Measurements from ENCODE around the gene PRDM7. TPM values are rescaled to one million over a fixed set of nuclear protein-coding genes. Genes with fewer than 3 reads are reported as not detected.

The PRDM7 gene
- total RNA-seq, 1 experiment from 2014 or later = not detected

- DNase-seq (ENCODE audit: low spot score) = no peak
Observed at GRCh38 chr16:90037276-90037675, 39.9 kb downstream of the PRDM7 start.

DNA sequence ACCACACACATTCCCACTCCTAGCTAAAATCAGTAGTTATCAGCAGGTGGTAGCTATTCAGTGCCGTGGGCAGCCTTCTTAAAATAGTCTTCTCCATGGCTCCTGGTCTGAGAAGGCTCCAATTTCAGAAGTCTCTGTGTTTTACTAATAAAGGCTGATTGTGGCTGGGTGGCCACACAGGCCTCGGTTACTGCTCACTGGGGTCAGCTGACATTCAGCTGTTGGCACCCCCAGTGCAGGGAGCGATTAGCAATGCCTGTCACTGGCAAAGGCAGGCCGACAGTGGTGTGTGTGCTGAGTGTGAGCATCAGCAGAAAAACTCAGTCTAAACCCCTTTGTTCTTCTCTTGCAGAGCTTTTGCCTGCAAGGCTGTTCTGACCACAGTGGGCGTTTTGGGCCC lies 41.2 kb downstream of the PRDM7 start:
- no peak for DNase-seq (ENCODE audit: low spot score)

- no peak for DNase-seq (ENCODE audit: low spot score)
Observed at GRCh38 chr16:90034504-90034903, 42.6 kb downstream of the PRDM7 start.

DNA sequence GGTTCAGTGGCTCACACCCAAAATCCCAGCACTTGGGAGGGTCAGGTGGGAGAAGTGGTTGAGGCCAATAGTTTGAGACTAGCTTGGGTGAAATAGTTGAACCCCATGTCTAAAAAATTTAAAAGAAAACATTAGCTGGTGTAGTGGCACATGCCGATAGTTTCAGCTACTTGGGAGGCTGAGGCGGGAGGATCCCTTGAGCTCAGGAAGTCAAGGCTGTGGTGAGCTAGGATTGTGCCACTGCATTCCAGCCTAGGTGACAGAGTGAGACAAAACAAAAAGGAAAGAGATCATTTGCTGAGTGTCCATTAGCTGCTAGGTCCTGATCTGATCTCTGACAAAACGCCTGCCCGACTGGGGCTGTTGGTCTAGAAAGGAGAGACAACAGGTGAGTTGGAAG lies 43.7 kb downstream of the PRDM7 start:
- no peak for DNase-seq (ENCODE audit: low spot score)

- no peak for DNase-seq (ENCODE audit: low spot score)
Observed at GRCh38 chr16:90032674-90033331, 44.3 kb downstream of the PRDM7 start.

GRCh38 chr16:90031931-90032673 lies 45.0 kb downstream of the PRDM7 start:
- DNase-seq (ENCODE audit: low spot score) = no peak

- DNase-seq (ENCODE audit: low spot score) = no peak
Observed at GRCh38 chr16:90031186-90031930, 45.8 kb downstream of the PRDM7 start.

GRCh38 chr16:90028985-90029384 lies 48.1 kb downstream of the PRDM7 start:
- no peak for DNase-seq (ENCODE audit: low spot score)

DNA sequence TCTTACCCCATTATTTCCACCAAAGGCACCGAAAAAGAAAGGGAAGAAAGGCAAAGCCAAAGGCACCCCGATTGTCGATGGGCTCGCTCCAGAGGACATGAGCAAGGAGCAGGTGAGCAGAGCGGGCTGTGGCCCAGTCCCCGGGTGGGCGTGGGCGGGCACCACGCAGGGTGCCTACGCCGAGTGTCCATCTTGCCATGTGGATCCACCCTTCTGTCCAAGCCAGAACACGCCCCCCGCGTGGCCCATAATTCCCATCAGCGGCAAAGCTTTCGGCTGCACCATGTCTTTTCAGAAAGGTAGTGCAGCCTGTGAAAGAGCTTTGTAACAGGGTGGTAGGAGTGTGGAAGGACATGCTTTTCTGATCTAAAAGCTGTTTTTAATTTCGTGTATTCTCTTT lies 49.5 kb downstream of the PRDM7 start:
- DNase-seq (ENCODE audit: low spot score) = no peak

DNA sequence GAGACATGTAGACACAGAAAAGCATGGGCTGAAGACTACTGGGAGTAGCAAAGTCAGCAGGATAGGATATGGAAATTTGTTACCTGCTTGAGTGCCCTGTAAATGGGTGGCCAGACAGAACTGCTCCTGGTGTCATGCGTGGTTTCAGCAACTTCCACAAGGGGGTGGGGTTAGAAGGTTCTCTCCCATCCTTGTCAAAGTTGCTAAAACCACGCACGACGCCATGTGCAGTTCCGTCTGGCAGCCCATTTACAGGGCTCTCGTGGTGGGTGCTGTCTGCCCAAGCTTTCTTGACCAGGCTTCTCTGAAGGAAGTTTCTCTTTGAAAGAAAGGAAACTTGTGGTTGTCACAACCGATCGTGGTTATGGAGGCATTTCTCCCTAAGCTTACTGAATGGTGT lies 51.0 kb downstream of the PRDM7 start:
- DNase-seq (ENCODE audit: low spot score) = no peak

GRCh38 chr16:90023078-90023447 lies 54.1 kb downstream of the PRDM7 start:
- no peak for DNase-seq (ENCODE audit: low spot score)

DNA sequence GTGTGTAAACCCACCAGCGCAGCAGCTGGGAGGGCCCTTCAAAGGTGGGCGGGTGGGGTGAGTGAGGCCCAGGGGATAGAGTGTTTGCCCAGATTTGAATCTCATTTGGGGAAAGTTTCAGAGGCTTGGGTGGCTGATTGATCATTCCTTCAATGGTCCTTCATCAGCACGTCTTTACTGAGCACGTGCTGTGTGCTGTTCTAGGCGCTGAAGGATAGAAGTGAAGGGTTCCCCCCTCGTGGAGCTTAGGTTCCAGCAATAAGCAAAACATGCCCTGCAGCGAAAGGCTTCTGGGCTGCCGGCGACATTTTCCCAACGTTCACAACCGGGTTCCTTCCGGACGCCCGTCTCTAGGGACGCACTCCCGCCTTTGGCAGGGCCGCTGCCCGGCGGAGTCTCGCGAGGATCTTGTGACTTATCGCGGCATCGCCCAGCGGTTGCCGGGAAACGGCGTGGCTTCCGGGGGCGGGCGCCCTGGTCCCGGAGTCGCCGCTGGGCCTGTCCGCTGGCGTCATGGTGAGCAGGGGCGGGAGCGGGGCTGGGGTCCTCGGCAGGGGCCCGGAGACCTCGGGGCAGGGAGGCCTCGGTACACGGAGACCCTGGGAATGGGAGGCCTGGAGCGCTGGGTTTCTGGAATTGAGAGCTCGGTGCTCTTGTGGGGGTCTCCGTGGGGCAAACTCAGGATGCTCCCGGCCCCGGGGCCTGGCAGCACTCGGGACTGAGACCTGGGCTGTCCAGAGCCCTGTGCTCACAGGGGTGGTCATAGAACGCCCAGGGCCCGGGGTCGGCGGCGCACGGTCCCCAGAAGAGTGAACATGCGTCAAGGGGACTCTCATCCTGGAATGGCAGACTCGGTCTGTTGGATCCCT lies 54.7 kb downstream of the PRDM7 start:
- peak; percentile 78 for DNase-seq (ENCODE audit: low spot score)

DNA sequence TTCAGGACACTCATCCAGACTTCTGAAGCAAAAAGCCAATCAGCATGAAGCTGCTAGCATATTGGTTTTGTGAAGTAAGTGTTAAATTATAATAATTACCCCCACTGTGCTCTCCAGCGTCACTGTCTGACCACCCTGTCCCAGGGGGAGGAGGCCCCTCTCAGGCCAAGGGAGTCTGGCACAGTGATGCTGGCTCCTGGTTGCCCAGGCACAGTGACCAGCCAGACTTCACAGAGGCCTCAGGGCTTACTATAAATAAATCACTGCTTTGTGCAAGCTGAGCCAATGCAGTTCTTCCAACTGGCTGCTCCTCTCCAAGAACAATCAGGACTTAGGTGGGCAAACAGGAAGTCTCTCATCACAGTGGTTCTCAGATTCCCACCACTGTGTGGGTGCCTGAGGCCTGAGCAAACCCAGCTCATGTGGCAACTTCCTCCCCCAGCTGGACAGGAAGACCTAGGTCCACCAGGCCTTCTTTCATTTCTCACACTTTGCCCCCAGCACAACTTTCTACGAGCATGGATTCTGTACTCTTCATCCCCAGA lies 56.2 kb downstream of the PRDM7 start:
- DNase-seq (ENCODE audit: low spot score) = no peak

DNA sequence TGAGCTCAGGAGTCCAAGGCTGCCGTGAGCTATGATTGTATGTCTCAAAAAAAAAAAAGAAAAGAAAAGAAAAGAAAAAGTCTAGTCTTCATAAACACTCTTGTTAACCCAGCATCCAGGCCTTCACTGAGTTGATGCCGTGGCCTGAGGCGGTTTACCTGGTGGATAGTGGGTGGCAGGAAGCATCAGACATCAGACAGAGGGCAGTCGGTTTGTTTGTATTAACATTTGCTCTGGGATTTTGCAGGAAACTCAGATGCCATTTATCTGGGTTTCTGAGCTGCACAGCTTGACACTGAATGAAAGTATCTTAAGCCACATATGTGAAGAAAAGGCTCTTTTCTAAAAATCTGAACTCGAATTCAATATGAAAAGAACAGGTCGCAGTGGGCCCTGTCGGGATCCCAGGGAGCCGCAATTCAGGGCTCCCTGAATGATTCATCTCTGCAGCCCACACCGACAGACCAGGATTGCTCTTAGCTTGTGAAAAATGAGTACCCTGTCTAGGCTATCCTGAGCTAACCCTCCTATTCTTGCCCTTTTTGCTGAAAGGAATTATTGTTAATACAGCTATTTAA lies 56.8 kb downstream of the PRDM7 start:
- no peak for DNase-seq (ENCODE audit: low spot score)

DNA sequence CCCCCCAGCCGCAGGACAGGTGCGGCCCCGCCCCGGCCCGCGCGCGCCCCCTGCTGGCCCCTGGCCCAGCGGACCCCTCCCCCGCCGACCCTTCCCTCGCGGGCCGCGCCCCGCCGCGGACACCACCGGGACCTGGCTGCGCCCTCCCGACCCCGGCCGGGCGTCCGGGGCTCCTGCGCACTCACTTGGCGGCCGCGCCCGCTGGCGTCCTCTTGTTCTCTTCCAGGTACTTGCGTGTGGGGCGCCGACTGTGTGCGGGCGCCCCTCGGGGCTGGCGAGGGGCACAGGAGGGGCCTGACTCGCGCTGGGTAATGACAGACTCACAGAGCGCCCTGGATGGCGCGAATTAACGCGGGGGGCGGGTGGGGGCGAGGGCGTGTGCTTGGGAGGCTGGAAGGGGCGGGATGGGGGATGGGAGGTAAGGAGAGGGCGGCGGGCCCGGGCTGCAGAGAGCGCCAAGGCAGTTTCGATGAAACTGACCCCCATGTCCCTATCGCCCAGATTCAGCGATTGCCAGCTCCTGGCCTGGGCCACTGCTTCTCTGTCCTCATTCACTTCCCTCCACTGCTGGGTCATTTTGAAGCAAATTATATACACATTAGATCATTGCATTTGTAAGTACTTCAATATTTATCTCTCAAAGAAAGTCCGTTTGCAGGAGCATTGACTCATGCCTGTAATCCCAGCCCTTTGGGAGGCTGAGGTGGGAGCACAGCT lies 57.4 kb downstream of the PRDM7 start:
- DNase-seq (ENCODE audit: low spot score) = peak; percentile 45

DNA sequence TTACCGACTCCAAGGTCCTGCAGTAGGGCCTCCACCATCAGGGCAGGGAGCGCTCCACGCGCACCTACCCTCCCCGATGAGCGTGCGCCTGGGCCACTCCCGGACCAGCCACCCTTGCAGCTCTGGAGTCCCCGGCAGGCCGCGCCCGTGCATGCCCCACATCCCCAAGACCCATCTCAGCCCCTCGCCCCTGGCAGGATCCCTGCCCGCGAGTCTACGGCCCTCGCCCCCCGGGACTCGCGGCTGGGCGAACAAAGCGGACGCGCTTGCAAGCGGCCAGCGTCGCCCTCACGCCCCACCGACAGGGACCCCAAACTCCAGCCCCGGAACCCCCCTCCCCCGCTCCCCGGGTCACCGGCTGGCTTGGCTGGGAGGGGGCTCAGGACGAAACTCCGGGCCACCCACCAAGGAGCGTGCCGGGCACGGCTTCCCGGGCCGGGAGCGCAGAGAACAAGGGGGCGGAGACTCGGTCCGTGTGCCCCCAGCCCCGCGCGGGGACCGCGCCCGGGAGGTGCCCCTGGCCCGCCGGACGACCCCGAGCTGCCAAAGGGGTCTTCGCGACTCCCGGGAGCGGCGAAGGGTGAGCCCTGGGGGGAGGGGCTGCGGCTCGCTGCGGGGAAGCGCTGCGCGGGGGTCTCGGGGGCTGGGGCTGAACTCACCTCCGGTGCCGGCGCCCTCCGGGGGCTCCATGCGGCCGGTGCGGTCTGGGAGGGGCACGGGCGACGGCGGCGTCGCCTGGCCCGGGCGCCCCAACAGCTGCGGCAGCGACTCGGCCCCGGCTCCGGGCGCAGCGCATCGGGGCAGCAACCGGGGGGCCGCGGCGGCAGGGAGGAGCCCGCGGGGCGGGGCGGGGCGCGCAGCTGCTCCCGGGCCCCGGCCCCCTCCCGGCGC lies 58.2 kb downstream of the PRDM7 start, which contains the start of gene DBNDD1:
Gene DBNDD1 (minus strand): TSS at position 805 of the 891 bp plus-strand sequence. CDS start 115 bp downstream, at position 690.
- no peak for DNase-seq (ENCODE audit: low spot score)

DNA sequence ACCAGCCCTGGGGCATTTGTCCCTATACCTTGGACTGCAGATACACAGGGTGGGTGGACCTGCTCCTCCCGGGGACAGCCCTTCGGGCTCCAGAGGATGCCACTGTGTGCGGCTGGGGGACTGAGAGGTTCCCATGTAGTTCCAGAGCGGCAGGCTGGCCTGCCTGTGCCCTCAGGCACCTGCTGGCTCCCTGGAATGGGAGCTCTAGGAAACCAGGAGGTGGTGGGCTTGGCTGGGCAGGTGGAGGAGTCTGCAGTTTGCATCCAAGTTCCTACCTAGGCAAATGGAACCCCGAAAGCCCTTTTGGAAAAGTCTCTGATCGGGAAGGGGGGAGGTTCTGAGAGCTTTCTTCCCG lies 58.9 kb downstream of the PRDM7 start:
- no peak for DNase-seq (ENCODE audit: low spot score)

- no peak for DNase-seq (ENCODE audit: low spot score)
Observed at GRCh38 chr16:90016339-90016950, 60.7 kb downstream of the PRDM7 start.

All from A172 (cell line).